Neural cell (in vitro differentiated cells): Measurements from ENCODE around the gene AFDN. TPM values are rescaled to one million over a fixed set of nuclear protein-coding genes. Genes with fewer than 3 reads are reported as not detected.

ENCODE experiments used
- H2AFZ ChIP-seq: fragments of 200-600, 300-800 bp; sonication (generic), shearing (Covaris generic); 2 replicates; pipeline ENCODE4 v1.6.0; 2014; ENCODE audit warnings: low read depth, mild to moderate bottlenecking, antibody characterized with exemption, low read length, moderate library complexity
- H3F3A ChIP-seq: fragments of 200-600 bp; shearing (Covaris generic); 2 replicates; pipeline ENCODE4 v1.6.1; 2016; ENCODE audit warnings: mild to moderate bottlenecking, moderate library complexity, mixed read lengths, antibody characterized with exemption, low read length; ENCODE audit not compliant: insufficient read depth, poor library complexity, severe bottlenecking
- H3K27ac ChIP-seq: fragments of 200-600, 300-800 bp; sonication (generic), shearing (Covaris generic); 2 replicates; pipeline ENCODE4 v1.5.1; 2014; ENCODE audit warnings: mild to moderate bottlenecking, low read length, moderate library complexity
- H3K27me3 ChIP-seq: fragments of 300-800, 200-600 bp; sonication (generic), shearing (Covaris generic); 2 replicates; pipeline ENCODE4 v1.6.0; 2014; ENCODE audit warnings: mild to moderate bottlenecking, low read depth, low read length, moderate library complexity; ENCODE audit not compliant: insufficient read depth
- H3K36me3 ChIP-seq: fragments of 300-800, 200-600 bp; sonication (generic), shearing (Covaris generic); 2 replicates; pipeline ENCODE4 v1.5.1; 2014; ENCODE audit warnings: mild to moderate bottlenecking, antibody characterized with exemption, low read length, moderate library complexity; ENCODE audit not compliant: insufficient read depth
- H3K4me2 ChIP-seq: fragments of 300-800, 200-600 bp; sonication (generic), shearing (Covaris generic); 2 replicates; pipeline ENCODE4 v1.6.0; 2014; ENCODE audit warnings: mild to moderate bottlenecking, low read length
- H3K4me3 ChIP-seq: fragments of 300-800, 200-600 bp; sonication (generic), shearing (Covaris generic); 2 replicates; pipeline ENCODE4 v1.5.1; 2014; ENCODE audit warnings: mild to moderate bottlenecking, low read length, moderate library complexity
- H3K79me2 ChIP-seq: fragments of 200-600 bp; shearing (Covaris generic); replicated peaks from 2 replicates; pipeline ENCODE4 v1.6.0; 2014; ENCODE audit warnings: mild to moderate bottlenecking, low read length, moderate library complexity; ENCODE audit not compliant: insufficient read depth
- H3K9ac ChIP-seq: fragments of 300-800, 200-600 bp; sonication (generic), shearing (Covaris generic); 2 replicates; pipeline ENCODE4 v1.6.1; 2016; ENCODE audit warnings: mild to moderate bottlenecking, low read length, mixed read lengths
- H3K9me2 ChIP-seq: fragments of 200-600 bp; shearing (Covaris generic); 2 replicates; pipeline ENCODE4 v1.6.1; 2016; ENCODE audit warnings: mild to moderate bottlenecking, low read length, mixed read lengths; ENCODE audit not compliant: insufficient read depth
- H3K9me3 ChIP-seq: fragments of 200-600, 300-800 bp; sonication (generic), shearing (Covaris generic); 2 replicates; pipeline ENCODE4 v1.6.1; 2016; ENCODE audit warnings: mild to moderate bottlenecking, mixed run types, low read length, moderate library complexity, mixed read lengths
- H4K20me1 ChIP-seq: fragments of 200-600 bp; shearing (Covaris generic); 2 replicates; pipeline ENCODE4 v1.6.1; 2016; ENCODE audit warnings: mild to moderate bottlenecking, mixed run types; ENCODE audit not compliant: insufficient read depth
- EP300 ChIP-seq: fragments of 450-650 bp; conservative IDR thresholded peaks from 2 replicates; pipeline ENCODE4 v1.6.1; 2014; ENCODE audit warnings: antibody characterized with exemption, mild to moderate bottlenecking, moderate library complexity; ENCODE audit not compliant: poor library complexity, severe bottlenecking
- EZH2 ChIP-seq: fragments of 200-600, 300-800 bp; shearing (Covaris generic), sonication (generic); IDR thresholded peaks from 2 replicates; pipeline ENCODE4 v1.6.1; 2014; ENCODE audit warnings: antibody characterized with exemption, low read length, borderline replicate concordance, mild to moderate bottlenecking; ENCODE audit not compliant: insufficient read depth, poor library complexity, severe bottlenecking
- MXI1 ChIP-seq: fragments of 450-650 bp; conservative IDR thresholded peaks from 2 replicates; pipeline ENCODE4 v1.6.1; 2014; ENCODE audit warnings: antibody characterized with exemption, mild to moderate bottlenecking; ENCODE audit not compliant: poor library complexity, severe bottlenecking
- POLR2AphosphoS5 ChIP-seq: IDR thresholded peaks from 2 replicates; pipeline ENCODE4 v1.6.1; 2012
- RAD21 ChIP-seq: fragments of 450-650 bp; conservative IDR thresholded peaks from 2 replicates; pipeline ENCODE4 v1.6.1; 2014; ENCODE audit warnings: antibody characterized with exemption, mild to moderate bottlenecking, moderate library complexity
- REST ChIP-seq: IDR thresholded peaks from 2 replicates; pipeline ENCODE4 v1.6.1; 2012; ENCODE audit warnings: borderline replicate concordance
- SMC3 ChIP-seq: fragments of 450-650 bp; conservative IDR thresholded peaks from 2 replicates; pipeline ENCODE4 v1.6.1; 2014; ENCODE audit warnings: antibody characterized with exemption, mild to moderate bottlenecking, moderate library complexity; ENCODE audit not compliant: poor library complexity
- TAF1 ChIP-seq: IDR thresholded peaks from 2 replicates; pipeline ENCODE4 v1.6.1; 2012; ENCODE audit warnings: low read depth
- polyA plus RNA-seq: library from polyadenylated mRNA; depleted of rRNA; stranded (reverse); fragments of >200 nt; gene quantifications from 2 replicates; pipeline ENCODE4 v1.2.3, GENCODE V29; 2014
- TF ChIP-seq, protein P1 (sequence below): fragments of 450-650 bp; IDR thresholded peaks from 2 replicates; pipeline ENCODE4 v1.5.1; 2014; ENCODE audit warnings: antibody characterized with exemption, mild to moderate bottlenecking, moderate library complexity; ENCODE audit not compliant: poor library complexity, severe bottlenecking

AFDN gene
- polyA plus RNA-seq, 1 donor from 2014 or later = 193 TPM

DNA sequence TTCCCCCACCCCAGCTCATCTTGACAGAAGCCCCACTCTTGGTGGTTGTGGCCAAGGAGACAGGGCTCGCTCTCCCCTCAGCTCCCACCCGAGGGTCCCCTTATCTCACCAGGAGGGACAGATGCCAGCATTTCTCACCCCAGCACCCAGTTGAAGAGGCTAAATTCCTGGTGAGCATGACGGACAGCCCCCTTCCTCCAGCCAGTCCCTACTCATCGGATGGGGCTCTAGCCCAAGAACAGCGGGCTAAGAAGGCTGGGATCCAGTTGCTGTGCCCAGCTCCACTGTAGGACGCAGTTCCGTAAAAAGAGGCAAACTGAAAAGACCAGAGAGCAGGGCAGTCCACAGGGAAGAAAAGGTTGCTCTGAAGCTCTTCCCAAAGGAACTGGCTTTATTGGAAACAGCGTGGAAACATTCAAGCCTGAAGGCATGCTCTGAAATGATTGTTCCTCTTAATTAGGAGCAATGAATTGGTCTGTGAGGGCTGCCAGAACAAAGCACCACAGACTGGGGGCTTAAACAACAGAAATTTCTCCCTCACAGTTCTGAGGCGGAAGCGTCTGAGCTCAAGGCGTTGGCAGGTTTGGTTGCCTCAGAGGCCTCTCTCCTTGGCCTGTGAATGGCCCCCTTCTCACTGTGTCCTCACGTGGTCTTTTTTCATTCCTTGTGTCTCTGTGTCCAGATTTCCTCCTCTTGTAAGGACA lies 152.9 kb downstream of the AFDN start:
- Histone ChIP-seq H3K4me3 (no peak overlapping the region), H3K4me2 (no peak overlapping the region), H3K9me2 (no peaks in the 10 kb centered on the region), H3K27me3 (no peaks in the 10 kb centered on the region), H3F3A (no peaks in the 10 kb centered on the region), H4K20me1 (no peaks in the 10 kb centered on the region), H3K27ac (no peak overlapping the region), H3K9me3 (no peaks in the 10 kb centered on the region), H2AFZ (no peak overlapping the region), H3K79me2 (no peaks in the 10 kb centered on the region), H3K9ac (no peak overlapping the region), H3K36me3 (no peaks in the 10 kb centered on the region)
- TF ChIP-seq, protein P1, sequence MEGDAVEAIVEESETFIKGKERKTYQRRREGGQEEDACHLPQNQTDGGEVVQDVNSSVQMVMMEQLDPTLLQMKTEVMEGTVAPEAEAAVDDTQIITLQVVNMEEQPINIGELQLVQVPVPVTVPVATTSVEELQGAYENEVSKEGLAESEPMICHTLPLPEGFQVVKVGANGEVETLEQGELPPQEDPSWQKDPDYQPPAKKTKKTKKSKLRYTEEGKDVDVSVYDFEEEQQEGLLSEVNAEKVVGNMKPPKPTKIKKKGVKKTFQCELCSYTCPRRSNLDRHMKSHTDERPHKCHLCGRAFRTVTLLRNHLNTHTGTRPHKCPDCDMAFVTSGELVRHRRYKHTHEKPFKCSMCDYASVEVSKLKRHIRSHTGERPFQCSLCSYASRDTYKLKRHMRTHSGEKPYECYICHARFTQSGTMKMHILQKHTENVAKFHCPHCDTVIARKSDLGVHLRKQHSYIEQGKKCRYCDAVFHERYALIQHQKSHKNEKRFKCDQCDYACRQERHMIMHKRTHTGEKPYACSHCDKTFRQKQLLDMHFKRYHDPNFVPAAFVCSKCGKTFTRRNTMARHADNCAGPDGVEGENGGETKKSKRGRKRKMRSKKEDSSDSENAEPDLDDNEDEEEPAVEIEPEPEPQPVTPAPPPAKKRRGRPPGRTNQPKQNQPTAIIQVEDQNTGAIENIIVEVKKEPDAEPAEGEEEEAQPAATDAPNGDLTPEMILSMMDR = no peak
- TF ChIP-seq TAF1 (no peak), POLR2AphosphoS5 (no peak), MXI1 (no peak), REST (no peak), RAD21 (no peak), EP300 (no peak), SMC3 (no peak), EZH2 (no peak)

- Histone ChIP-seq H3K9me3 (no peaks in the 10 kb centered on the region), H3K4me3 (no peak overlapping the region), H3K27ac (no peak overlapping the region), H4K20me1 (no peaks in the 10 kb centered on the region), H3K27me3 (no peaks in the 10 kb centered on the region), H3K9me2 (no peaks in the 10 kb centered on the region), H3F3A (no peaks in the 10 kb centered on the region), H3K9ac (no peak overlapping the region), H3K79me2 (no peaks in the 10 kb centered on the region), H2AFZ (no peak overlapping the region), H3K4me2 (no peak overlapping the region), H3K36me3 (no peaks in the 10 kb centered on the region)
- TF ChIP-seq REST = no peak
- no peak for TF ChIP-seq MXI1
- TF ChIP-seq SMC3 = no peak
Measured at GRCh38 chr6:167980911-167981580, 154.3 kb downstream of the AFDN start.
